HG02981 (cell line): ENCODE results near the gene RBBP6.

Experiments
- ATAC-seq: cut with Tn5 transposase; IDR thresholded peaks from one replicate; pipeline ENCODE4 v1.9.1; 2021; ENCODE audit warnings: mild to moderate bottlenecking, moderate library complexity; ENCODE audit not compliant: unreplicated experiment

RBBP6 gene

GRCh38 chr16:24522751-24523150, 16.6 kb upstream of the RBBP6 start:
- ATAC-seq: no peak

- no peak for ATAC-seq
Observed at GRCh38 chr16:24523569-24523968, 15.8 kb upstream of the RBBP6 start.

- no peak for ATAC-seq
Observed at GRCh38 chr16:24524855-24525677, 14.3 kb upstream of the RBBP6 start.

- ATAC-seq: no peak
Observed at GRCh38 chr16:24525970-24526559, 13.3 kb upstream of the RBBP6 start.

GRCh38 chr16:24526701-24527495, 12.5 kb upstream of the RBBP6 start:
- no peak for ATAC-seq

- ATAC-seq: no peak
Observed at GRCh38 chr16:24531166-24531565, 8.2 kb upstream of the RBBP6 start.

GRCh38 chr16:24534620-24535019, 4.7 kb upstream of the RBBP6 start:
- no peak for ATAC-seq

GRCh38 chr16:24535827-24536226, 3.5 kb upstream of the RBBP6 start:
- no peak for ATAC-seq

- ATAC-seq: no peak
Observed at GRCh38 chr16:24536671-24537070, 2.7 kb upstream of the RBBP6 start.

GRCh38 chr16:24537474-24538337, 1.7 kb upstream of the RBBP6 start:
- no peak for ATAC-seq

GRCh38 chr16:24538756-24539294, 541 bp upstream of the RBBP6 start:
- ATAC-seq: no peak

GRCh38 chr16:24539850-24540601, 660 bp downstream of the RBBP6 start:
- peak; percentile 27 for ATAC-seq

GRCh38 chr16:24540602-24541210, 1.3 kb downstream of the RBBP6 start:
- ATAC-seq: no peak

GRCh38 chr16:24541233-24541933, 2.0 kb downstream of the RBBP6 start:
- ATAC-seq: no peak

GRCh38 chr16:24543949-24544348, 4.6 kb downstream of the RBBP6 start:
- ATAC-seq: no peak

- ATAC-seq: no peak
Observed at GRCh38 chr16:24544640-24545039, 5.3 kb downstream of the RBBP6 start.

GRCh38 chr16:24550295-24550694, 10.9 kb downstream of the RBBP6 start:
- no peak for ATAC-seq

GRCh38 chr16:24552705-24553246, 13.4 kb downstream of the RBBP6 start:
- ATAC-seq: no peak
